HG03342 (cell line): ENCODE data around the gene PRX.

ENCODE experiments used
- ATAC-seq: cut with Tn5 transposase; IDR thresholded peaks from one replicate; pipeline ENCODE4 v1.9.1; 2021; ENCODE audit warnings: mild to moderate bottlenecking, moderate library complexity; ENCODE audit not compliant: unreplicated experiment

Gene PRX

DNA sequence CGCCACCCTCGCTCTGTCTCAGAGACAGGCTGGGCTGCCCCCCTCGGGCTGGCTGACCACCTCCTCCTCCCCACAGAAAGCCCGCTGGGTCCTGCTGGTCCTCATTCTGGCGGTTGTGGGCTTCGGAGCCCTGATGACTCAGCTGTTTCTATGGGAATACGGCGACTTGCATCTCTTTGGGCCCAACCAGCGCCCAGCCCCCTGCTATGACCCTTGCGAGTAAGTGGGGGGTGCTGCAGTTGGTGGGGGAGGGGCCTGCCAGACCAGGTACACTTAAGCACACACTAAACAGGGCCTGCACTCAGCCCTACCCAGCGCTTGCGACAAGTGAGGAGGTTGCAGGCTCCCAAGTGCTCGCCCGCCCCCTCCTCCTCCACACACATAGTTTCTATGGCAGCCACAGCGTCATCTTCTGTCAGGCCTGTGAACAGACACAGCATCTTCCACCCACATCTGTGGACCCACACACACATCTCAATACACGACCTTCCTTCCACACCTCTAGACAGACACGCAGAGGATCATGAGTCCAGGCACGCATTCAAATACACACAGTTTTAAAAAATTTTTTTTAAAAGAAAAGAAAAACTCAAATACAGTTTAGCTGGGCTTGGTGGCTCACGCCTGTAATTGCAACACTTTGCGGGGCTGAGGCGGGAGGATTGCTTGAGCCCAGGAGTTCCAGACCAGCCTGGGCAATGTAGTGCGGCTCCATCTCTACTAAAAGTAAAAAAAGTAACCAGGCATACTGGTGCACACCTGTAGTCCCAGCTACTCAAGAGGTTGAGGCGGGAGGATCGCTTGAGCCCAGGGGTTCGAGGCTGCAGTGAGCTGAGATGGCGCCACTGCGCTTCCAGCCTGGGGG, 46.2 kb downstream of the PRX start:
- ATAC-seq = no peak

DNA sequence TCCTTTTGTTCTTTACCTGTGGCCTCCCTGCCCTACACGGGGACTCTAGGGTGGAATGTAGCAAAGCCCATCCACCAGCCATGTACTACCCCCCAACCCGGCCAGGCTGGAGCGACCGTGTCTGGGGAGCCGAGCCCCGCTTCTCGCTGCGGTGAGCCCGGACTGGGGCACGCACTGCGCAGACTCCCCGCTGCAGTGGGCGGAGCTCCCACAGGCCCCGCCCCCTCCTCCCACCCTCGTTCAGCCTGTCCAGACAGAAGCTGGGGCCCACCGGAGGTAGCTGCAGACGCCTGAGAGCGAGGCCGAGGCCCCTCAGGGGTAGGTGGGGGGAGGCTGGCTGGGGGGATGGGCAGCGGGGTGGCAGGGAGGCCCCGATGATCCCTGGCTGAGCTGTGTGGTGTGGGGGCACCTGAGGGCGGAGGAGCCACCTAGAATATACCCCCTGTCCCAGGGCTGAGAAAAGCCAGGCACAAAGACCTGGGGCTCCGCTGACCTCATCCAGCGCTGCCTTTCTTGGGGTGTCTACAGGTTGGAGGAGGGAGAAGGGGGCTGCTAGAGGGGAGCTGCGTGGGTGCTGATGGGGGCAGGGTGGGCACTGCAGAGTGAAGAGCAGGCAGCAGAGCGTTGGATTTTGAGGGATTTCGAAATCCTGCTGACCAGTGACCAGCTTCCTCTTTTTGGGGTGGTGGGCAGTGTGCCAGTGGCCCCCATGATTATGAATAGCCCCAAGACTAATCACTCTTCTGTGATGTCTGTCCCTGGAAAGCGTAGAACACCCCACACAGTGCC, 47.4 kb downstream of the PRX start:
- ATAC-seq = no peak

DNA sequence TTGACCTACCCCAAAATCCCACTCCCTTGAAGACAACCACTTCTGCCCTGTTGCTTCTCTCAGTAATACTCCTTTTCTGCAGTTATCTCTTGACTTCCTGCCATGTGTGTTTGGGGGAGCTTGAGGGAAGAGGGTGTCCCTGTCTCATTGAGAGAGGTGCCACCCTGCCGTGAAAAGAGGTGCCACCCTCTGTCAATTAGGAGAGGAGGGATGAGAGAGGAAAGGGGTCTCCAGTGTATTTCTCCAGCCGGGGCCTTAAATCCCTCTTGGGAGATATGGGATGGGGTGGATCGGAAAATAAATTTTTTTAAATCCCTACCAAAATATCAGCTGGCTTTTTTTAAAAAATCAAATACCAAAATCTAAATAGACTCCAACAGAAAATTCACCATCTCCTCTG, 48.2 kb downstream of the PRX start:
- ATAC-seq = no peak

- ATAC-seq = no peak
These were observed 50.1 kb downstream of the PRX start for GRCh38 chr19:40363069-40363468.

DNA sequence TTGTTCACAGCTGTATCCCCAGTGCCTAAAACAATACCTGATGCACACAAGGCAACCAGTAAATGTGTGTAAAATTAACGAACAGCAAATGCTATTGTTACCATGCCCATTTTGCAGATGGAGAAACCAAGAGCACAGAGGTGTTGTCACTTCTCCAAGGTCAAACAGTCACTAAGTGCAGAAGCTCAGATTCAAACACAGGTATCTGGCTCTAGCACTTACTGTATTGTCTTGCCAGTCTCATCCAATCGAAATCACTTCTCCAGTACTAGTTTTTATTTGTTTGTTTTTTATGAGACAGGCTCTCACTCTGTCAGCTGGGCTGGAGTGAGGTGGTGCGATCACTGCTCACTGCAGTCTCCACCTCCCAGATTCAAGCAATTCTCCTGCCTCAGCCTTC, 51.0 kb downstream of the PRX start:
- no peak for ATAC-seq

DNA sequence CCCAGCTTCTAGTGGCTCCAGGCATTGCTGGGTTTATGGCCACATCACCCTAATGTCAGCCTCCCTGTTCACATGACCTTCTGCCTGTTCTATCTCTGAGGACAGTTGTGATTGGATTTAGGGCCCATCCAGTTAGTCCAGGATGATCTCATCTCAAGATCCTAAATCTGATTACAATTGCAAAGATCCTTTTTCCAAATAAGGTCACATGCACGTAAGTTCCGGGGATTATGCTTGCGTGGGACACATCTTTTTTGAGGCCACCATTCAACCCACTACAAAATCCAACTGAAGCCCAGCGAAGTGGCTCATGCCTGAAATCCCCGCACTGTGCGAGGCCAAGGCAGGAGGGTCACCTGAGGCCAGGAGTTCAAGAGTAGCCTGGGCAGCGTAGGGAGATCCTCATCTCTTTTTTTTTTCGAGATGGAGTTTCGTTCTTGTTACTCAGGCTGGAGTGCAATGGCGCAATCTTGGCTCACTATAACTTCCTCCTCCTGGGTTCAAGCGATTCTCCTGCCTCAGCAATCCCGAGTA, 52.4 kb downstream of the PRX start:
- no peak for ATAC-seq

DNA sequence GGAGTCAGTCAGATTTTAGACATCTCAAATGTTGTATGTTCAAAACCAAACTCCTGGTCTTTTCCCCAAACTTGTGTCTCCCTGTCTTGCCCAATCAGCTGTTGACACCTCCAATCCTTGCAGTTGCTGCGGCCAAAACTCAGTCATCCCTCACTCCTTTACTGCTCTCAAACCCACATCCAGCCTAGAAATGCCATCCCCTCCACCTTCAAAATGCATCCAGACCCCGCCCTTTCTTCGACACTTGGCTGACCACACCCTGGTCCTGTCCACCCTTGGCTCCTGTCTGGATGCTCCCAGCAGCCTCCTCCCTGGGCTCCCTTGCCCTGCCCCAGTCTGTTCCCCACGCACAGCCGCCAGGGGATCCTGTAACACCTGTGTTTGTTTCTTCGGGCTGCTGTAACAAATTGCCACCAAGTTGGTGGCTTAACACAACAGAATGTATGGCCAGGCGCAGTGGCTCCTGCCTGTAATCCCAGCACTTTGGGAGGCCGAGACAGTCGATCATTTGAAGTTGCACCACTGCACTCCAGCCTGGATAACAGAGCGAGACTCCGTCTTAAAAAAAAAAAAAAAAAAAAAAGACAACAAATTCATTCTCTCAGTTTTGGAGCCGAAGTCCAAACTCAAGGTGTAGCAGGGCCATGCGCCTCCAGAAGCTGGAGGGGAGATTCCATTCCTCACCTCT, 53.0 kb downstream of the PRX start:
- ATAC-seq = no peak

GRCh38 chr19:40358773-40359172, 54.4 kb downstream of the PRX start:
- no peak for ATAC-seq

DNA sequence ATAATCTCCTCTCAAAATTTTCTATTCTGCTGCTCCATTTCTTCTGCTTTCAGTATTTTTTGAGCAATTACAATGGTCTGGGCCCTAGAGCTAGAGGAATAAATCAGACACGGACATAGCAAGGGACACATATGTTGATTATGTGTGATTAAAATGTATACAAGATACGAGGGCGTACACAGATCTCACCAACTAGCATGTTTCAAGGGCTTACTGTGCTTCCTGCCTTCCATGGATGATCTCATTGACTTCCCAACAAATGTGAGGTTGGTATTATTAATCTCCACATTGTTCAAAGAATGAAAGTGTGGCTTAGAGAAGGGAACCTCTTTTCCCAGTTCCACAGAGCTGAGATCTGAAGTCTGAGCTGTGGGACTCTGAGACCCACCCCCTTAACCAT, 55.5 kb downstream of the PRX start:
- ATAC-seq = no peak

GRCh38 chr19:40356681-40357595, 56.2 kb downstream of the PRX start:
- no peak for ATAC-seq

GRCh38 chr19:40355975-40356680, 57.0 kb downstream of the PRX start:
- no peak for ATAC-seq

DNA sequence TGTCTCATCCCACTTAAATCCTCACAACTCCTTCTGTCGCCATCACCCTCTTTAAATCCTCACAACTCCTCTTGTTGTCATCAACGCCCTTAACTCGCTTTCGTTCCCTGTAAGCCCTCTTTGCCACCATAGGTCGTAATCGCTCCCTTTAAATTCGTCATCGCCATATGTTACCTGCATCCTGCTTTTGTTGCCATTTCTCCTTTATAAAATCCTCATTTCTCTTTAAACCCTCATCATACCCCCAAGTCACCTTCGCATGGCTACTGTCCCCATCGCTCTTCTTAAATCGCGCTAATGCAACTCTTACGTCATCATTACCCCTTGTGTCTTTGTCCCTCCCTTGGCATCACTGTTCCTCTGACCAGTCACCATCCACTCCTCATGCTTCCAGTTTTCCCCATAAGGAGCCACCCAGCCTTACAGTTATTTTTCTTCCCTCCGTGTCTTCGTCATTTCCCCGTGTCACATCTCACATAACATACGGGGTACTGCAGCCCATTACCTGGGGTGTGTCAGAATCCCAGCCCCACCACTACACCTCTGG, 64.1 kb downstream of the PRX start:
- ATAC-seq = no peak

DNA sequence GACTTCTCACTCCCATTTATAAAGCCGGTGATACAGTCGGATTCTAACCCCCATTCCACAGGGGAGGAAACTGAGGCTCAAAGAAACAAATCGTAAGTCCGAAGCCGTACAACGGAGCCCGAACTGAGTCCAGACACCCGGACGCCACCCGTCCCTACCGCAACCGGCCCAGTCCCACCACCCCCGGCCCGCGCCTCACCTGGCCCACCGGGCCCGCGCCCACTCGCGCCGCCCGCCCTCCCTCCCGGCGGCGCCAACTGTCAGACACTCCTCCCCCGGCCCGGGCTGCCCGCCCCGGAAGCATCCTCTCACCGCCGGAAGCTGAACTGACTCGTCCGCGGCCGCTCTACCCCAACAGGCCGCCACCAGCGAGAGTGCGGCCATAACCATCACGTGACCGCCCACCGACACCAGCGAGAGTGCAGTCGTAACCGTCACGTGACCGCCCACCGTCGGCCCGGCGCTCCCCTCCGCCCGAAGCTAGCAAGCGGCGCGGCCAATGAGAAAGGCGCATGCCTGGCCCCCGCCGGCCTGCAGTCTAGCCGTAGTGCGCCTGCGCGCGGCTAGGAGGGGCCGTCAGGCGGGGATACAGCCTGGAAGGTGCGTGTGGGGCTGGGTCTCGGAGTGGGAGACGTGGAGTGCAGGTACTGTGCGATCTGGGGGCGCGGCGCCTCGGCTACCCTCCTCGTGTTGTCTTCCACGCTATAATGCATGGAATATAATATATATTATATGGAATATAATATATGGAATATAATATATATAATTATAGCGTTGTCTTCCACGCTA, 64.9 kb downstream of the PRX start, which contains the start of the genes C19orf47 and PLD3:
Gene C19orf47, minus strand, starts transcription at position 273 of the 789 bp plus-strand sequence. CDS start 6,540 bp downstream, outside the sequence.
Gene PLD3, plus strand, starts transcription at position 571 of the 789 bp plus-strand sequence. CDS start 17,789 bp downstream, outside the sequence.
- peak; percentile 91 for ATAC-seq

GRCh38 chr19:40344422-40344821, 68.8 kb downstream of the PRX start:
- no peak for ATAC-seq
